Stimulated activated CD4-positive, alpha-beta T cell treated with anti-CD3 and anti-CD28 coated beads, Interleukin-1b, Interleukin-23, amount 100 ng/mL, for 4 hours (primary cell): ENCODE data around the gene CYP4V2.

Experiments
- DNase-seq, 2 donors: peaks; one replicate each; pipeline ENCODE4 v3.0.0-alpha.2; 2020; ENCODE audit warnings: low read depth in 2 of 2

CYP4V2 gene

DNA sequence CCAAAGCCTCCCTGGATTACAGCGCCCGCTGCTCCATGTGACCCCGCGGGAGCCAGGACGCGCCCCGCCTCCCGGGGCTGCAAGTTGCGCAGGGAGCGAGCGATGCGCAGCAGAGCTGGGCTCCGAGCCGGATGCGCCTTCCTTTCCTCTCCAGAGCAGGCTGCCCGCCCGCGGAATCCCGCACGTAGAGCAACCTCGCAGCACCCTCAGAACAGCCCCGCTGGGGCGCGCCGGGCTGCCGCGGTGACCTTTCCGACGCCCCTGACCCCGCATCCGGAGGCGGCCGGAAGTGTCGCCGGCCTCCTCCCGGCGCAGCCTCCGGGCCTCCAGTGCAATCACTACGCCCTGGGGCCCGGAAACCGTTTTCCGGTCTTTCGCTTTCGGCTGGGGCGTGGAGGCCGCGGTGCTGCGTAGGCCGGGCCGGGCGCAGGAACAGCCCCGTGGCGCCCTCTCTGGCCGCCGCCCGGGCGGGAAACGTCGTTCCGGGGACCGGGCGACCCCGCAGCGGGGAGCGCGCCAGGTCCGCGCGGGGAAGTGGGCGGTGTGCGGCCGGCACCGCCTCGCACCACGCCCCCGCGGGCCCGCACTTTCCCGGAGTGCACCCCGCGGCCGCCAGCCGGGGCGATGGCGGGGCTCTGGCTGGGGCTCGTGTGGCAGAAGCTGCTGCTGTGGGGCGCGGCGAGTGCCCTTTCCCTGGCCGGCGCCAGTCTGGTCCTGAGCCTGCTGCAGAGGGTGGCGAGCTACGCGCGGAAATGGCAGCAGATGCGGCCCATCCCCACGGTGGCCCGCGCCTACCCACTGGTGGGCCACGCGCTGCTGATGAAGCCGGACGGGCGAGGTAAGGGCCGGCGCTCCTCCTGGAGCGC, at the start of gene CYP4V2:
TSS of gene CYP4V2 (plus strand) at position 368 of the 866 bp plus-strand sequence. CDS start at position 625, 257 bp downstream.
- peak; percentile 72 to 81 for DNase-seq

DNA sequence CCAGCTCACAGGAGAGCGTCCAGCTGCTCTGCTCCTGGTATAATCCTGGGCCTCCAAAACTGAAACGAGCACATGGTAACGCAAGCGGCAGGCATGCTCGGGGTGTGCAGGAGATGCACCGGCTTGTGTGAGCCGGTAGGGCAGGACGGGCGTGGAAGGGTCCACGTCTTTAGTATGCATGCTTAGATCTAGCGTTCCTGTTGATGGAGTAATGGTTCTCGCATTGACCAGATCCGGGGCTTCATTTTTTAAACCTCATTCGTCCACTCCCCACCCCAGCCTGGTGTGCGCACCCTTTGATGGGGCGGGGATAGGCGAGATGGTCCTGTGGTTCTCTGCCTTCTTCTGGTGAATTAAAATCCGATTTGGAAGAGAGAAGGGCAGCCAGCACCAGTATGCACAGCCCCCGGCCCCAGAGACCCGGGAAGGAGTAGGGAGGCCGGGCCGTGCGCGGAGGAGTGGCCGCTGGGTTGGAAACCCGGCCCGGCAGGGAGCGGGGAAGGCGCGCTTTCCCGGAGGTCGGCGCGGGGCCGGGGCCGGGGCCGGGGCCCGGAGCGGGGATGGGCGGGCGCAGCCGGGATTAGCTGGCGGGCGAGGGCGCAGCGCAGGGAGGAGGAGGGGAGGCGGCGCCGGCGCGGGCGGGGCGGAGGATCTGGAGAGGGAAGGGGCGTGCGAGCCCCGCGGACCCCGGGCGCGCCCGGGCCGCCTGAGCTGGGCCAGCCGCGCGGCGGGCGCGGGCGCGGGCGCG, 47.0 kb upstream of the CYP4V2 start:
- DNase-seq: peak in 1 of 2 donors; percentile 25

DNA sequence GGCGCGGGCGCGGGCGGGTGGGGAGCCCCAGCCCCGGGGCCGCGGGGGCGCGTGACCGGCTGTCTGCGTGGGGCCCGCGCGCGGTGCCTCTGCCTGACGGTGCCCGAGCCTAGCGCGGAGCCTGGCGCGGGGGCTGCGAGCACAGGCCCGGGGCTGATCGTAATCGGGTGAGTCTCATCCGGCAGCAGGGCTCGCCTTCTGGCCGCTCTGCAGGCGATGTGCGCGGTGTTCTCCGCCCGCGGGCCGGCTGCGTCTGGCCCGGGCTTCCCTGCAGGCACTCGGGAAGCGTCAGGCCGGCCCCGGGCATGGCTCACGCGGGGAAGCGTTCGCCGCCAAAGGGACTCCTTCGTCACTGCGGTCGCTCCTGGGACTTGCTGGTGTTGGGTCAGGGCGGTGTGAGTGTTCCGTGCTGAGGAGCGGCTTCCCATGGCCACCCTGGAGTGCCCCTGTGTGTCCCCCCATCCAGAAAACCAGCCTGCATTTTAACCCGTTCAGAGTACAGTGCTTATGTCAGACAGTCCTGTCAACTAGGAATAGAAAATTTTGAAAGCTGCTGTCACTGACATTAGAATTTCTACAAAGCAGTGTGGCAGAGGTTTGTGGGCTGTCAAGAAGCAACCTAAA, 46.3 kb upstream of the CYP4V2 start:
- peak in 1 of 2 donors; percentile 20 for DNase-seq

DNA sequence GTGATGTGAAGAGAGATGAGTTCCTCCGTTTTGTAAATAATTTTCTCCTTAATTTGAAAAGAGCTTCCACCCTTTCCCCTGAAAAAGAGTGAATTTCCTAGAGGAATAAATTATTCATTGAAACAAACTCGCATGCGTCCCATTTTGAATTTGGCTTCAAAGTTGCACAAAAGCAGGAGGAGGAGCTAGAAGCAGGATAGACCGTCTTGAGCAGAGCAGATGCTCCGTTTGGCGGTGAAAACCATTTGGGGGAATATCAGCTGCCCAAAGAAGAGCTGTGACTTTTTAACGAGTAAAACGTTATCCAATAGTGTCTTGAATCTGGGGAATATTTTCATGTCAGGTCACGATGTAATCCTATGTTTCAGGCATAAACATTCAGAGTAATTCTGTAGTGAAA, 44.9 kb upstream of the CYP4V2 start:
- DNase-seq: no peak

DNA sequence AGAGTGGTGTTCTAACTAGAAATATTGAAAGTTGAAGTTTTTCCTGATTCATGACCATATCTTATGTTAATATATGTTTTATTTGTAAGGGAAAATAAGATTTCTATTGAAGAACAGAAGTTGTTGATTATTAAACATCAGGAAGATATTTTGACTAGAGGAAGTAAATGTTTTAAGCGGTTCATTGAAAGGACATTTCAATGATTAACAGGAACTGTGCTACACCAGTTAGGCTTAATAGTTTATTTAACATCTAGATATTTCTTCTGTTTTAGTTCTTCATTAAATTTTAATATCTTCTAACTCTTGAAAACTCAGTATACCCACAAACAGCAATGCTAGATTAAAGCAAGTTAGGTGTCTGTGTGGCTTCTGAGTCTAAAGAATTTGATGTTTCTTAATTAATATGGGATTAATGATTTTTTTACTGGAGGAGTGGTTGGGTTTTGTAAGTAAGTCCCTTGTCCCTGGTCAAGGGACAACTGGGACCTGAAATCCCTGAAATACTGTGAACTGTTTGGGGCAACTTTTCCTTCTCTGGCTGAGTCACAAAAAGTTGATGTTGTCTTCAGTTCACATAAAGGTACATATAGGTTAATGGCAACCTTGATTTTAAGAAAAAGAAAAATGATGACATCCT, 42.9 kb upstream of the CYP4V2 start:
- no peak for DNase-seq

DNA sequence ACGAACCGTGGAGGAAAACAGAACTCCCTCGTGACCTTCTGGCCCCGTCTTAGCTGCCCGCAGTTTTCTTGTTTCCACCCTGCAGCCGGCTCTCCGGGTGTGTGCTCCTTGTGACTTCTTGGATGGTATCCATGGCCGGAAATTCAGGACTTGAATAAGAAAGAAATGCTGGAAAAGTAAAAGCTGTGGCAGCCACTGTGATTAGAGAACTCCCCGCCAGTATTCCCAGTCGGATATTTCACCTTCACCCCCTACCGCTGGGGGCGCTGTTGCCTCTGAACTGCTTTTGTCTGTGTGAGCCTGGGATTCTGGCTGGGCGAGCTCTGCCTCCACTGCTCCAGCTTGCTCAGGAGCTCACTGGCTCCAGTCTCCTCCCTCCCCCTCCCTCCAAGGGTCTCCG, 41.5 kb upstream of the CYP4V2 start:
- peak; percentile 14 to 31 for DNase-seq

DNA sequence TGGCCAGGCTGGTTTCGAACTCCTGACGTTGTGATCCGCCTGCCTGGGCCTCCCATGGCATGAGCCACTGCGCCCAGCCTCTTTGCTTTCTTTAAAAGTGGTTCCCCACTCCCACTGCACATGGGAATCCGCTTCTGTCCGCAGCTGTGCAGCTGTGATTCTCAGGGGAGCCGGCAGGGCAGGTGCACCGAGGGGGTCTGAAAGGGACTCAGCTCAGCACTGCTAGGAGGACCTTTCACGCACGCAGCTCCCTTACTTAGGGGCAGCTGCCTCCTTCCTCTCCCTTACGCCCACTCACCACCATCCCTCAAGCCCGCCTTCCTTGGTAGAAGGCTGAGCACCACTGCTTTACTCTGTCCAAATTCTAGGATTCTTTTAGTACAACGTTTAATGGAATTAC, 40.4 kb upstream of the CYP4V2 start:
- no peak for DNase-seq

DNA sequence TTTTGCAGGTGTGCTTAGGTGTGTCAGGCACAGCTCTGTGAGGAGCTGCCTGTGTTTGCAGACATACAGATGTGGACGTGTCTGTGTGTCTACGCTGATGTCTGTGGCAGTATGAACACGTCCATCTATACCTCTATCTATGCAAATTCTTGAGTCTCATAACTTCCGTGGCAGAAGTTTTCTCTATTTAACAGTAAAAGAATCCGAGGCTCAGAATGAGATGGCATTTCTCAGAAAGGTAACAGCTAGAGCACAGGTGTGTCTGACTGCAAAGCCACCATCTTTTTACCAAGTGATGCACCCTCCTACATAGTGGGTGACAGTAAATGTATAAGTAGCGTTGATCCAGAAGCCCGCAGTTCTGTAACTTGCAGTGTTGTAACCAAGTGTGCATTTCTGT, 39.9 kb upstream of the CYP4V2 start:
- DNase-seq: no peak

DNA sequence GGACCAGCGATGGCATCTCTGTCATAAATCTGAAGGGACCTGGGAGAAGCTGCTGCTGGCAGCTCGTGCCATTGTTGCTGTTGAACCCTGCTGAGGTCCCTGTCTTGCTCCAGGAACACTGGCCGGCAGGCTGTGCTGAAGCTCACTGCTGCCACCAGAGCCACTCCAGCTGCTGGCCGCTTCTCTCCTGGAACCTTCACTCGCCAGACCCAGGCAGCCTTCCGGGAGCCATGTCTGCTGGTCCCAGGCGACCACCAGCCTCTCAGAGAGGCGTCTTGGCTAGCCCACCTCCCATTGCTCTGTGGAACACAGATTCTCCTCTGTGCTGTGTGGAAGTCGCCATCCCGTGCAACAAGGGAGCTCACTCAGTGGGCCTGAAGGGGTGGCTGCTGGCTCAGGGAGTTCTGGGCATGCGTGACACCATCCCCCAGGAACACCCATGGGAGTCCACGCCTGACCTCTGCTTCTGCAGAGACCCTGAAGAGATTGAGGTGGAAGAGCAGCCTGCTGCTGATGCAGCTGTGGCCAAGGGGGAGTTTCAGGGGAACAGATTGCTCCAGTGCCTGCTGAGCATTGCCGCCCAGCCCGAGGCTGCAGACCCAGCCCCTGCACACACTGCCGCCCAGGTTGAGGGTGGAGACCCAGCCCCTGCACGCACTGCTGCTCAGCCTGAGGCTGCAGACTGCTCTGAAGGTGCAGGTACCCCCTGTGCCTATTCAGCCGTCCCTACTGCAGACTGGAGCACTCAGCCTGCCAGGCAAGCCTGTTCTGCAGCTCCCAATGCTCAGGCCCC, 33.1 kb upstream of the CYP4V2 start:
- DNase-seq: no peak

DNA sequence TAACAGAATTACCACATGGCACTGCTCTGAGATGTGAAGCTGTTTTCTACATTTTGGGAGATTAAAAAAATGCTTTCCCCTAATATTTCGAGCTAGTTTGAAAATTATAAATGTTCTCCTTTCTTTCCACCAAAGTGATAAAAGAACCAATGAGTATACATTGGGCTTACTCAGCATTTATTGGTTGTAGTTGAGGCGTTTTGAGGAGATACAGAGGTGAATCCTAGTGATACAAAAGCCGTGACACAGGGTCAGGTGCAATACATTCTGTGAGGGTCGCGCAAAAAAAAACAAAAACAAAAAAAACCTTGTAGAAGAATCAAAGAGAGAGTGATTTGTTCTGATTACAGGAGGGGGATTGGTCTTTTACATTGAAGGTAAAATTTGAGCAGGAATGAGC, 32.4 kb upstream of the CYP4V2 start:
- DNase-seq: no peak

DNA sequence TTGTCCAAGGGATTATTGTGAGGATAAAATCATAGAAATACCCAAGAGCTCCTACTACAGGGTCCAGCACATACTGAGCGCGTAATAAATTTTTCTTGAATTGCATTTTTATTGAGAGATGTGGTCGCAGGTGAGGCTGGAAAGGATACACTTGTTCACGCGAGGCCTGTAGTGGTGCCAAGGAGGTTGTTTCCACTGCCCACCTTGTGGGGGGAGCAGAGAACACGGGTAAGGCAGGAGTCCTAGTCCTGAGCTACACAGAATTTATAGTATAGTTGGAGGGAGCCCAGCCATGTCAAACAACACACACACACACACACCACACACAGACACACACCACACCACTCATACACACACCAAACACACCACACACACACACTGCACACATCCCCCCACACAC, 31.8 kb upstream of the CYP4V2 start:
- no peak for DNase-seq

DNA sequence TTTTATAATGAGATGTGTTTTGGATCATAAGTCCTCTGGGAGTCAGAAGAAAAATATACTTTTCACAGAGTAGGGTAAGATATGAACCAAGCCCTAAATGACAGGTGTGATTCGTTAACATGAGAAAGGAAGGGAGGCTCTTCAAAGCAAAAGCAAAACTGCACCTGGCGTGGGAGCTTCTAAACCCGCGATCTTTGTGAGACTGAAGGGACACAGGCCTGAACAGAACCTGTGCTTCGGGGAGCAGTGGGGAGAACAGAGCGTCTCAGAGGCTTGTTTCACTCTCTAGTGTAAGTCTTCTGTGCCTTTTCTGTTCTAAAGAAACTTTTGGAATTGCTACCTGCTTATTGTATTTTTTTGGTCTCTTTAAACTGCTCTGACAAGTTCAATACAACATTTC, 30.2 kb upstream of the CYP4V2 start:
- DNase-seq: no peak

DNA sequence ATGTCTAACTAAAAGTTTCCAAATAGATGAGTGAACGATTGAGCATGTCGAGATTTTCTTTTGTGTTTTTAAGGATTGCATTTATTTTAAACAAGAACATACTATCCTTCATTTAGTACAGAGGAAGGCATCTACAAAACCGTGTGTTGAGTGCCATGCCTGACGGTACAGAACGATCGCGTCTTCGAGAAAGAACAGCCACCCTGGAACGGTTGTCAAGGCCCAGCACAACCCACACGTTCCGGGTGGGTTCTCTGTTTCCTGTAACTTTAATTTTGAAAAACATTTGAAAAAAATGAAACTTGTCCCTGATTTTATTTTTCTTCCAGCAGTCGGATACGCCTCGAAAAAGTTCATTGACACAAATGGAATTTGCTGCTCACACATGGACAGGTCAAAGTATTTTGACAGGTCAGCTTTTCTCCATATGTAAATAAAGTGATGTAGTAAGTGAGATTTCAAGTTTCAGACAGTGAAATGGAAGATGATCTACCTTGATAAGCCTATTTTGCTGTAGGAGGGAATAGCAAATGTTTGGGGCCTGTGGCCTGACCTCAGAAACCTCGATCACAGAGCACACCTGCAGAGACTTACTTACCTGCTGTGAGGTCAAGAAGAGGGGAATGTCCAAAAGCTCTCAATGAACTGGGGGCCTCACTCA, 24.4 kb upstream of the CYP4V2 start:
- no peak for DNase-seq

DNA sequence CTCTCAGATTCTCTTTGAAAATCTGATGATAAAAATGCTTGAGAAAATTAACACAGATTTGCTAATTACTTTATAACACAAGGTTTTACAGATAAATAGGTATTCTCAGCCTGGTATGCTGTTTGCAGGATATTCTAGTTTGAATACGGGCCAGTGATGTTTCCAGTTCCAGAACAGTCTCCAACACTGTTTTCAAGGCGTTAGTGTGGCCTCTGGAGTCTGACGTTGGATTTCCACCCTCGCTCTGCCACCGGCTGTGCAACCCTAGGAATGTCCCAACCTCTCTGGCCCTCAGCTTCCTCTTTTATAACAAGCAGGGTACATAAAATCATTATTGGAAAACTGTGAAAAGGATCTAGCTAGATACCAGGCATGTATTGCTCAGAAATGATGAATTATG, 23.8 kb upstream of the CYP4V2 start:
- no peak for DNase-seq

DNA sequence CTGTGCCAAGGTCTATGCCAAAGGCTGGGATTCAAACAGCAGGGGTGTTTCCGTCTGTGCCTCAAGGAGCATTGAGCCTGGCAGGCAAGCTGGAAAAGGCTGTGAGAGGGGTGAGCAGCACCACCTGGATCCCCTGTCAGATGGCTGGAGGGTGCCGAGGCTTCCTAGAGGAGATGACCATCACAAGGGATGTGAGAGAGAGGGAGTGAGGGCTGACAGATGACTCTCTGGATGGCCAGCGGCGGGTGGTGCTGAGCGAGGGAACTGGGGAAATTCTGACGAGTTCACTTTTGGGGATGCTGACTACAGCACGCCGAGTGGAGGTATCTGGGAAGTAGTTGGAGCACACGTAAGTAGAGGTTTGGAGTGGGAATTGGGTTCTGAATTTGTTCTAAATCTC, 22.6 kb upstream of the CYP4V2 start:
- no peak for DNase-seq

DNA sequence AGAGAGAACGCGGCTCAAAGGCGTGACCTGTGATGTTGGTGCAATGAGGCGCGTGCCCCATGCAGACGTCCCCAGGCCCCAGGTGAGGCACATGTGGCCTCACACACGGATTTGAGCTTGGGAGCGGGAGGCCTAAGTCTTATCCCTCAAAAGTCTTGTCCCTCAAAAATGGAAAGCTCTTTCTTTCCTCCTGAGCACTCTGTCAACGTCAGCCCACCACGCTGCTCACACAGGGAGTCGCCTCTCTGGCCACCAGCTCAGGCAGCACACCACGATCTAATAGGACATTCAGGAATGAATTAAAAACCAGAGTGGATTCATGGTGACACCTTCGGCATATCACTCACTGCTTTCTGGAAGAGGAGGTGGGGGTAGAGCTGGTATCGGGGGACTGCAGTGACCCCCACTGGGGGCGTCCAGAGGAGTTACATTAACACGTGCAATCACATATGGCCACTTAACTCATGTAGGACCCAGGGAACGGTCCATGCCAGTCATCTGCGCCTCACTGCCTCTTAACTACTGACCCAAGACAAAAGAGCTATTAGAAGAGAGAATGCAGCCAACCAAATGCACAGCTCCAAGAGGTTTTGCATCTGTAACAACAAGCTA, 21.9 kb upstream of the CYP4V2 start:
- DNase-seq: no peak

DNA sequence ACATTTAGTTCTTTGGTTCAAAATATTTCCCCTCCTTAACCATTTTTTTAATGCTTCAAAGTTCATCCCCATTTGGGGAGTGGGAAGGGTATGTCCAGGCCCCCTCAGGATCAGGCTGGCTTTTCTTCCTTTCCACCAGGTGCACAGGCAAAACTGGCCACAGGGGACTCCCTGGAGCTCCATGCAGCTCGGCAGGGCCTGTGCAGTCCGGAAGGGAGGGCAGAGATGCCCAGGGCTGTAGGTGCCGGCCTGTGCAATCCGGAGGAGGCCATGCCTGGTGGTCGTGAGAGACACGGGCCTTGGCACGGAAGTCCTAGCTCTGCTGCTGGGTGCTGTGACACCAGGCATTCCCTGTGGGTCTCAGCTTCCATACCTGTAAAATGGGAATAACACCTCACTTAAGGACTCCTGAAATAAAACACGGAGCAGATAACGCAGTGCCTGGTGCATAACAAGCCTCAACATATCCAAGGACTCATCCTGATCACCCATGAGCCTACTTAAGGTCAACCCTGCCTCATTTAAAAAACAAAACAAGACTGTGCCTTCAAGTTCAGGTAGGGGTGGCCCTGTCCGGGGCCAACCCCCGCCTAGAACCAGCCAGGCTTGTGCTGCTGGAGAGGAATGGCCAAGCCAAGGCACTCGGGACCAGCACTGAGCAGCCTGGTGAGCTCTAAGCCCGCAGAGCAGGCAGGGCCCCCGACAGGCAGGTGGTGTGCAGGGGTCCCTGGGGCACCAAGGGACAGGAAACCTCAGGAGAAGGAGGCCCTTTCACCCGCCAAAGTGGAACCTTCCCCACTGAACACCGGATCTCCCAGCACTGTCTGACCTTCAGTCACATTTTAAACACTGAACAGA, 21.2 kb upstream of the CYP4V2 start:
- no peak for DNase-seq

DNA sequence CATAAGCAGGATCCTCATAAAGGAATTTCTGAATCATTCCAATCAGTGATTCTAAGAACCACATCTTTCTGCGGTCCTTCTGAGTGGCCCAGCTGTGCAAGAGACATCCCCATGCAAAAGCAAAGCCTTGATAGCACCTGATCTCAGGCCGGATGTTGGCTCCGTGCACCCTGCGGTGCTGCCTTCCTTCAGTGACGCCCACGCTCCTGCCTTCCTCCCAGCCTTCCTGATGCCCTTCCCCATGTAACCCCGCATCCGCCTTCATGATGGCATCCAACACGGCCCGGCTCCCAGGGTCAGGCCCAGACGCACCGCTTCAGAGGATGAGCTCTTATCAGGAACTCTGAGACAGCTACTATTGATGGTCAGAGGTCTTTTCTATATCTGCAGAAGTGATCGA, 20.4 kb upstream of the CYP4V2 start:
- DNase-seq: no peak

DNA sequence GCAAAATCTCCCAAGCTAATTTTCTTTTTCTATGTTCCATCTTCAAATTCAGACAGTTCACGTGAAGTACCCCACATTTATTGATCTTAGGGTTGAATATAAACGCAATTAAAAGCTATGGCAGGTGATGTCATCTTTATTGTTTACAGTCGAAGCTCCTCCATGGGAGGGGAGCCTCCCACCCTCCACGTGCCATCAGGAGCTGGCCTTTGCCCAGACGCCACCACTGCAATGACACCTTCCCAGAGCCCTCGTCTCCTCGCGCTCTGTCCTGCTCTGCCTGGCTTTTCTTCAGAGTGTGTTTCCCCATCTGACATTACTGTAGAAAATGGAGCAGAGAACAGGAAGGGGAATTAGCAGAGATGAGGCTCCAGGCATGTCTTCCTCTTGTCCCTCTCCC, 18.8 kb upstream of the CYP4V2 start:
- no peak for DNase-seq
